Limb (tissue), 2 donors: ENCODE data around the gene RFLNA.
"Not testable (repeated sequence)": the region's sequence is repeated elsewhere in the genome, so short reads cannot be mapped to it uniquely, and the experiment has no call there.

Experiments used
- DNase-seq, 2 donors: peaks; one replicate each; pipeline ENCODE4 v3.0.0-alpha.2; 2016; ENCODE audit errors: extremely low spot score in 2 of 2

Gene RFLNA

GRCh38 chr12:124319368-124320050 lies 24.6 kb downstream of the RFLNA start:
- DNase-seq = no peak

GRCh38 chr12:124321040-124321481 lies 26.2 kb downstream of the RFLNA start:
- peak in 1 of 2 donors; percentile 85 for DNase-seq

- DNase-seq = no peak
Observed at GRCh38 chr12:124321556-124322270, 26.8 kb downstream of the RFLNA start.

GRCh38 chr12:124322271-124322998 lies 27.5 kb downstream of the RFLNA start:
- no peak for DNase-seq

- not testable (repeated sequence) for DNase-seq
Observed at GRCh38 chr12:124322999-124323328, 28.1 kb downstream of the RFLNA start.

GRCh38 chr12:124323771-124324530 lies 29.1 kb downstream of the RFLNA start:
- no peak for DNase-seq

- no peak for DNase-seq
Observed at GRCh38 chr12:124324803-124325705, 30.2 kb downstream of the RFLNA start.

- DNase-seq = no peak
Observed at GRCh38 chr12:124326104-124326503, 31.2 kb downstream of the RFLNA start.

GRCh38 chr12:124326871-124327270 lies 32.0 kb downstream of the RFLNA start:
- DNase-seq = no peak

GRCh38 chr12:124327362-124328043 lies 32.6 kb downstream of the RFLNA start:
- DNase-seq = no peak

GRCh38 chr12:124328116-124328515 lies 33.2 kb downstream of the RFLNA start:
- DNase-seq = no peak

GRCh38 chr12:124328636-124329035 lies 33.7 kb downstream of the RFLNA start:
- no peak for DNase-seq

- DNase-seq = no peak
Observed at GRCh38 chr12:124332058-124332672, 37.3 kb downstream of the RFLNA start.

- no peak for DNase-seq
Observed at GRCh38 chr12:124332900-124333299, 38.0 kb downstream of the RFLNA start.

GRCh38 chr12:124333724-124334123 lies 38.8 kb downstream of the RFLNA start:
- DNase-seq = no peak

- DNase-seq = no peak
Observed at GRCh38 chr12:124334266-124334665, 39.4 kb downstream of the RFLNA start.

- DNase-seq = no peak
Observed at GRCh38 chr12:124334976-124335375, 40.1 kb downstream of the RFLNA start.

GRCh38 chr12:124335426-124336183 lies 40.7 kb downstream of the RFLNA start:
- no peak for DNase-seq

GRCh38 chr12:124336184-124336437 lies 41.2 kb downstream of the RFLNA start:
- no peak for DNase-seq
